ENCODE data around the gene CLIC4. TPM values are rescaled to one million over a fixed set of nuclear protein-coding genes. Genes with fewer than 3 reads are reported as not detected.

The CLIC4 gene
- total and polyA plus RNA-seq, 8 donors: 53.5 to 372 (median 110) TPM

DNA sequence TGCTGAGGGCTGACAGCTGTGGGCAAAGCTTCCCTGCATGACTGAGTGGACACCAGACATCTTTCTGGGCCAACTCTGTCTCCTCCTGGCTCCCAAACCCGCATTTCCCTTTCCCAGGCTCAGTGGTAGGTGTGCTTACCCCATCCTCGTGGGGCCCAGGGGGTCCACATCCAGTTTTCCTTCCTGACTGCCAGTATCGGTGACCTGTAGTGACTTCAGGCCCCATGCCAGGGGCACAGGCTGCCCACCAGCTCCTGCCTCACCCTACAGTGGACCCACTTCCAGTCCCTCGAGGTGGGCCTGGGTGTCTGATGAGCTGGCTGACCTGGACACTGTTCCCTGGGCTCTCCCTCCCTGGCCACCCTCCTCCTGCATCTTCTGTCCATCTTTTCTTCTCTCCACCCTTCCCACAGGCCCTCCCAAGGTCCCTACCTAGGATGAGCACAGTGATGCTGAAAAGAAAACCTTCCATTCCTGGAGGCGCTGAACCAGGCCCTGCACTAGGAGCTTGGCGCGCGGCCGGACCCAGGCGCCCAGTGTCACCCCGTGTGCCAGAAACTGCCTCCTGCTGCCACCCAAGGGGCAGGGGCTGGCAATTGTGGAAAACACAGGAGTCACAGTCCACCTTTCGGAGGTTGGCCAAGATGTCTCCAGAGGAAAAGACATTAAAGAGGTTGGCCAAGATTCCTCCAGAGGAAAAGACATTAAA is 117.7 kb downstream of the CLIC4 start:
- peaks cover 0 to 15% (median 10%) of the 10 kb centered on the region in 4 donors for H3K4me1 ChIP-seq

DNA sequence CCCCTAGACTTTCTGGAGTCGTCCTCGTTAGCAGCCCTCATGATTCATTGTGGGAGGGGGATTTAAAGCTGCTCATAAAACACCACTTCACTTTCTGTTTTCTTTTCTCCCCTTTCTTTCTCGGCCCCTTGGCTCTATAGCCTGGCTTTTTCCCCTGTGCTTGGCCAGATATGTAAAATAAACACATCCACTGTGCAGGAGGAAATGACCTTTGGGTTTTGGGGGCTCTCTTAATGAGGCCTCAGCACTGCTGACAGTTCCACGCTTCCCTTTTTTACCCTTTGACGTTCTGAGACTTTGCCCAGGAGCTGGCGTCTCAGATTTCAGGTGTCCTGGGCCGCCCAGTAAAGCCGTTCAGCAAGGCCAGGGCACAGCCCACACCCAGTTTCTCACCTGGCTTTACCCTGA is 119.1 kb downstream of the CLIC4 start:
- peaks cover 3 to 87% (median 7%) of the 10 kb centered on the region in 3 donors for H3K27me3 ChIP-seq
- intact Hi-C loops (cut with DNase I; ENCODE audit: low total_unique reads): loop anchor here (10.0 kb wide), 1 partner anchor 340 kb away; no protein-coding TSS in a partner anchor
- H3K4me1 ChIP-seq: peaks cover 0 to 15% (median 10%) of the 10 kb centered on the region in 4 donors
- no peaks in the 10 kb centered on the region for H3K36me3 ChIP-seq
- no peak overlapping the region for H3K4me3 ChIP-seq
- no peak for TF ChIP-seq EP300 (IDR thresholded peaks at IDR 0.05)
- TF ChIP-seq POLR2A (IDR thresholded peaks at IDR 0.05): no peak
- no peak for TF ChIP-seq POLR2AphosphoS5 (IDR thresholded peaks at IDR 0.05)
- TF ChIP-seq, protein P1, sequence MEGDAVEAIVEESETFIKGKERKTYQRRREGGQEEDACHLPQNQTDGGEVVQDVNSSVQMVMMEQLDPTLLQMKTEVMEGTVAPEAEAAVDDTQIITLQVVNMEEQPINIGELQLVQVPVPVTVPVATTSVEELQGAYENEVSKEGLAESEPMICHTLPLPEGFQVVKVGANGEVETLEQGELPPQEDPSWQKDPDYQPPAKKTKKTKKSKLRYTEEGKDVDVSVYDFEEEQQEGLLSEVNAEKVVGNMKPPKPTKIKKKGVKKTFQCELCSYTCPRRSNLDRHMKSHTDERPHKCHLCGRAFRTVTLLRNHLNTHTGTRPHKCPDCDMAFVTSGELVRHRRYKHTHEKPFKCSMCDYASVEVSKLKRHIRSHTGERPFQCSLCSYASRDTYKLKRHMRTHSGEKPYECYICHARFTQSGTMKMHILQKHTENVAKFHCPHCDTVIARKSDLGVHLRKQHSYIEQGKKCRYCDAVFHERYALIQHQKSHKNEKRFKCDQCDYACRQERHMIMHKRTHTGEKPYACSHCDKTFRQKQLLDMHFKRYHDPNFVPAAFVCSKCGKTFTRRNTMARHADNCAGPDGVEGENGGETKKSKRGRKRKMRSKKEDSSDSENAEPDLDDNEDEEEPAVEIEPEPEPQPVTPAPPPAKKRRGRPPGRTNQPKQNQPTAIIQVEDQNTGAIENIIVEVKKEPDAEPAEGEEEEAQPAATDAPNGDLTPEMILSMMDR (IDR thresholded peaks at IDR 0.05): no peak
- H3K27ac ChIP-seq: no peak overlapping the region
- no peaks in the 10 kb centered on the region for H3K9me3 ChIP-seq
- WGBS, 5 donors: 12 to 31% (median 23%) methylated on average over 8 of the region's 8 CpGs
- peak; percentile 39 to 77 for DNase-seq

More for the DNA sequence above, 117.7 kb downstream of the CLIC4 start:
- peaks cover 3 to 83% (median 7%) of the 10 kb centered on the region in 3 donors for H3K27me3 ChIP-seq
- no peak overlapping the region for H3K4me3 ChIP-seq
- no peaks in the 10 kb centered on the region for H3K36me3 ChIP-seq
- TF ChIP-seq POLR2A (IDR thresholded peaks at IDR 0.05) (no peak), EP300 (IDR thresholded peaks at IDR 0.05) (no peak), POLR2AphosphoS5 (IDR thresholded peaks at IDR 0.05) (no peak)
- TF ChIP-seq, protein P1 (IDR thresholded peaks at IDR 0.05): no peak
- 83 to 90% (median 84%) methylated on average over 10 to 12 of the region's 12 CpGs for WGBS, 5 donors
- H3K9me3 ChIP-seq: no peaks in the 10 kb centered on the region
- H3K27ac ChIP-seq: no peak overlapping the region
- intact Hi-C loops (cut with DNase I; ENCODE audit: low total_unique reads): loop anchor here (10.0 kb wide), 1 partner anchor 342 kb away; no protein-coding TSS in a partner anchor
- no peak for DNase-seq

DNA sequence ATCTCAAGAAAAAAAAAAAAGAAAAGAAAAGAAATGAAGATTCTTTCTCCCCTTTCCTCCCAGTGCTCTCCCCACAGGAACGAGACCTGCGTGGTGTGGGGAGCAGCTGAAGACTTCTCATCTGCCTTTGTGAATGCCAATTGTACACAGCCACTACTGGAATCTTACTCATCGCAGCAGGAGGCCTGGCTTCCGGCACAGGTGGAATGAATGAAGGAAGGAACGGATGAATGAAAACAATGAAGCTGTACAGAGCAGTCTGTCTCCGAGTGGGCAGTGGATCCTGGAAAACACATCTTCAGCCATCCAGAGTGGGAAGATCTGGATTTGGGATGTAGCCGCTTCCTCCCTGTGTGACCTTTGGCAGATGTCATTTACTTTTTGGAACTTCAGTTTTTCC is 119.9 kb downstream of the CLIC4 start:
- intact Hi-C loops (cut with DNase I; ENCODE audit: low total_unique reads): loop anchor here (10.0 kb wide), 1 partner anchor 340 kb away; no protein-coding TSS in a partner anchor
- no peak for TF ChIP-seq POLR2A (IDR thresholded peaks at IDR 0.05)
- TF ChIP-seq, protein P1 (IDR thresholded peaks at IDR 0.05): no peak
- TF ChIP-seq EP300 (IDR thresholded peaks at IDR 0.05): no peak
- no peak for TF ChIP-seq POLR2AphosphoS5 (IDR thresholded peaks at IDR 0.05)
- peaks cover 3 to 87% (median 7%) of the 10 kb centered on the region in 3 donors for H3K27me3 ChIP-seq
- DNase-seq: no peak
- no peak overlapping the region for H3K4me3 ChIP-seq
- no peaks in the 10 kb centered on the region for H3K36me3 ChIP-seq
- no peaks in the 10 kb centered on the region for H3K9me3 ChIP-seq
- H3K27ac ChIP-seq: no peak overlapping the region
- WGBS, 5 donors: 82 to 91% (median 84%) methylated on average over 7 of the region's 7 CpGs
- peaks cover 0 to 15% (median 10%) of the 10 kb centered on the region in 4 donors for H3K4me1 ChIP-seq

DNA sequence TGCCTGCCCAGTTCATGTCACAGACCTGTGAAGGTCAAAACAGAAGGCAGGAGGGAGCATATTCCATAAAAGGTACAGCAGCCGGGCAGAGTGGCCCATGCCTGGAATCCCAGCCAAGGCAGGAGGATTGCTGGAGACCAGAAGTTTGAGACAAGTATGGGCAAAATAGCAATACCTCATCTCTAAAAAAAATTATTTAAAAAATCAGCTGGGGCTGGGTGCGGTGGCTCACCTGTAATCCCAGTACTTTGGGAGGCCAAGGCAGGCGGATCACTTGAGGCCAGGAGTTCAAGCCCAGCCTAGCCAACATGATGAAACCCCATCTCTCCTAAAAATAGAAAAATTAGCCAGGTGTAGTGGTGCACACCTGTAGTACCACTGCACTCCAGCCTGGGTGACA is 120.3 kb downstream of the CLIC4 start:
- intact Hi-C loops (cut with DNase I; ENCODE audit: low total_unique reads): loop anchor here (10.0 kb wide), 1 partner anchor 339 kb away; no protein-coding TSS in a partner anchor
- H3K4me3 ChIP-seq: no peak overlapping the region
- no peak for DNase-seq
- no peaks in the 10 kb centered on the region for H3K36me3 ChIP-seq
- peaks cover 0 to 16% (median 11%) of the 10 kb centered on the region in 4 donors for H3K4me1 ChIP-seq
- TF ChIP-seq POLR2AphosphoS5 (IDR thresholded peaks at IDR 0.05) (no peak), POLR2A (IDR thresholded peaks at IDR 0.05) (no peak), EP300 (IDR thresholded peaks at IDR 0.05) (no peak)
- TF ChIP-seq, protein P1 (IDR thresholded peaks at IDR 0.05): no peak
- no peak overlapping the region for H3K27ac ChIP-seq
- WGBS, 5 donors: 85 to 92% (median 91%) methylated on average over 3 of the region's 3 CpGs
- H3K9me3 ChIP-seq: no peaks in the 10 kb centered on the region
- H3K27me3 ChIP-seq: peaks cover 3 to 88% (median 8%) of the 10 kb centered on the region in 3 donors
